ENCODE data around the gene LARGE1.

- TF ChIP-seq, protein P1, sequence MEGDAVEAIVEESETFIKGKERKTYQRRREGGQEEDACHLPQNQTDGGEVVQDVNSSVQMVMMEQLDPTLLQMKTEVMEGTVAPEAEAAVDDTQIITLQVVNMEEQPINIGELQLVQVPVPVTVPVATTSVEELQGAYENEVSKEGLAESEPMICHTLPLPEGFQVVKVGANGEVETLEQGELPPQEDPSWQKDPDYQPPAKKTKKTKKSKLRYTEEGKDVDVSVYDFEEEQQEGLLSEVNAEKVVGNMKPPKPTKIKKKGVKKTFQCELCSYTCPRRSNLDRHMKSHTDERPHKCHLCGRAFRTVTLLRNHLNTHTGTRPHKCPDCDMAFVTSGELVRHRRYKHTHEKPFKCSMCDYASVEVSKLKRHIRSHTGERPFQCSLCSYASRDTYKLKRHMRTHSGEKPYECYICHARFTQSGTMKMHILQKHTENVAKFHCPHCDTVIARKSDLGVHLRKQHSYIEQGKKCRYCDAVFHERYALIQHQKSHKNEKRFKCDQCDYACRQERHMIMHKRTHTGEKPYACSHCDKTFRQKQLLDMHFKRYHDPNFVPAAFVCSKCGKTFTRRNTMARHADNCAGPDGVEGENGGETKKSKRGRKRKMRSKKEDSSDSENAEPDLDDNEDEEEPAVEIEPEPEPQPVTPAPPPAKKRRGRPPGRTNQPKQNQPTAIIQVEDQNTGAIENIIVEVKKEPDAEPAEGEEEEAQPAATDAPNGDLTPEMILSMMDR (IDR thresholded peaks at IDR 0.05; ENCODE audit: insufficient read depth, low read length, poor library complexity, severe bottlenecking), result no peak
- TF ChIP-seq EZH2phosphoT487 (conservative IDR thresholded peaks at IDR 0.05; ENCODE audit: low read length), result no peak
These were observed 162.3 kb downstream of the LARGE1 start for GRCh38 chr22:33757802-33758483.

All from SU-DHL-6 (cell line).